Measurements from ENCODE around the gene GALNT10. TPM values are rescaled to one million over a fixed set of nuclear protein-coding genes. Genes with fewer than 3 reads are reported as not detected.

GALNT10 gene
- total and polyA plus RNA-seq, 2 of the 8 experiments (the other 6 are each of a cell fraction or from before 2014, with no cell fraction given), result 4.6 to 15.5 TPM

- TF ChIP-seq CBX8 (IDR thresholded peaks at IDR 0.05; ENCODE audit: borderline replicate concordance, low read depth, low read length), result no peak
Measured at GRCh38 chr5:154234551-154234950, 44.0 kb downstream of the GALNT10 start (continued).
